IMR-90 (cell line): Measurements from ENCODE around the gene LTBP2. TPM values are rescaled to one million over a fixed set of nuclear protein-coding genes. Genes with fewer than 3 reads are reported as not detected.

ENCODE experiments used
- ATAC-seq: fragments of 200-7000 bp; cut with Tn5 transposase; 2 replicates; pipeline ENCODE4 v1.9.1; 2020; ENCODE audit warnings: low read depth, mild to moderate bottlenecking, moderate library complexity
- BruUV-seq: library from RNA; stranded (reverse); fragments of 400-500 nt; replicated peaks from 2 replicates; lab custom pipeline; 2021; lab: Mats Ljungman, UMichigan
- CTCF ChIA-PET: fragments of 300-600 bp; formaldehyde crosslinking; extraction: SDS; loops from one replicate; lab custom pipeline; 2021; ENCODE audit warnings: antibody characterized with exemption; lab: Yijun Ruan, JAX
- POLR2A ChIA-PET: fragments of 300-600 bp; sonication (Branson Sonifier 250); formaldehyde crosslinking; loops from one replicate; lab custom pipeline; 2022; ENCODE audit warnings: antibody characterized with exemption; ENCODE audit not compliant: unreplicated experiment; lab: Charles Lee
- DNase-seq: peaks from one replicate; pipeline ENCODE4 v3.0.0; 2013
- H2AFZ ChIP-seq: replicated peaks from 2 replicates; pipeline ENCODE3; 2013; ENCODE audit warnings: low read length, mild to moderate bottlenecking; ENCODE audit not compliant: poor library complexity
- H2AK5ac ChIP-seq: 2 replicates; pipeline ENCODE4 v1.6.1; 2013; ENCODE audit warnings: low read depth, low read length, inconsistent platforms
- H2AK9ac ChIP-seq: replicated peaks from 2 replicates; pipeline ENCODE3; 2013; ENCODE audit warnings: mild to moderate bottlenecking, low read depth, low read length, moderate library complexity; ENCODE audit not compliant: poor library complexity
- H2BK120ac ChIP-seq: 2 replicates; pipeline ENCODE4 v1.6.1; 2013; ENCODE audit warnings: low read depth, low read length, inconsistent platforms
- H2BK15ac ChIP-seq: 3 replicates; pipeline ENCODE4 v1.6.1; 2013; ENCODE audit warnings: low read depth, low read length, inconsistent platforms
- H2BK20ac ChIP-seq: 2 replicates; pipeline ENCODE4 v1.6.1; 2013; ENCODE audit warnings: low read depth, mild to moderate bottlenecking, inconsistent platforms, low read length, moderate library complexity
- H2BK5ac ChIP-seq: 2 replicates; pipeline ENCODE4 v1.6.1; 2013; ENCODE audit warnings: mild to moderate bottlenecking, low read depth, low read length, inconsistent platforms; ENCODE audit not compliant: poor library complexity, severe bottlenecking
- H3K14ac ChIP-seq: replicated peaks from 2 replicates; pipeline ENCODE4 v1.6.1; 2013; ENCODE audit warnings: low read depth, low read length, inconsistent platforms
- H3K18ac ChIP-seq: 2 replicates; pipeline ENCODE4 v1.6.1; 2013; ENCODE audit warnings: low read depth, low read length, control low read depth
- H3K23ac ChIP-seq: 2 replicates; pipeline ENCODE4 v1.6.1; 2013; ENCODE audit warnings: low read depth, low read length, inconsistent platforms
- H3K27ac ChIP-seq: 2 replicates; pipeline ENCODE4 v1.5.1; 2013; ENCODE audit warnings: mild to moderate bottlenecking, control low read depth, low read length; ENCODE audit not compliant: insufficient read depth
- H3K27me3 ChIP-seq: 2 replicates; pipeline ENCODE4 v1.6.1; 2013; ENCODE audit warnings: low read length; ENCODE audit not compliant: control insufficient read depth, insufficient read depth
- H3K36me3 ChIP-seq: 2 replicates; pipeline ENCODE4 v1.6.1; 2013; ENCODE audit warnings: low read length, mixed read lengths; ENCODE audit not compliant: control insufficient read depth, insufficient read depth
- H3K4ac ChIP-seq: 2 replicates; pipeline ENCODE4 v1.6.1; 2013; ENCODE audit warnings: low read depth, low read length, inconsistent platforms
- H3K4me1 ChIP-seq: 2 replicates; pipeline ENCODE4 v1.6.1; 2013; ENCODE audit warnings: low read length, mixed read lengths; ENCODE audit not compliant: control insufficient read depth, insufficient read depth
- H3K4me2 ChIP-seq: 2 replicates; pipeline ENCODE4 v1.6.1; 2013; ENCODE audit warnings: low read depth, mild to moderate bottlenecking, control low read depth, low read length, moderate library complexity
- H3K4me3 ChIP-seq: 2 replicates; pipeline ENCODE4 v1.5.1; 2013; ENCODE audit warnings: low read depth, mild to moderate bottlenecking, control low read depth, low read length, moderate library complexity; ENCODE audit not compliant: insufficient read depth
- H3K56ac ChIP-seq: 2 replicates; pipeline ENCODE4 v1.6.1; 2013; ENCODE audit warnings: low read length, inconsistent platforms; ENCODE audit not compliant: insufficient read depth; ENCODE audit errors: extremely low read depth
- H3K79me1 ChIP-seq, 2 experiments: 2 replicates each; pipeline ENCODE4 v1.6.1; 2013; ENCODE audit warnings: low read length in 2 of 2, inconsistent platforms in 1 of 2, low read depth in 1 of 2
- H3K9ac ChIP-seq: 2 replicates; pipeline ENCODE4 v1.6.1; 2013; ENCODE audit warnings: low read depth, low read length, control low read depth
- H3K9me1 ChIP-seq: 2 replicates; pipeline ENCODE4 v1.6.1; 2013; ENCODE audit warnings: low read length, inconsistent platforms; ENCODE audit not compliant: insufficient read depth
- H3K9me3 ChIP-seq: 2 replicates; pipeline ENCODE4 v1.6.1; 2013; ENCODE audit warnings: low read length; ENCODE audit not compliant: control insufficient read depth, insufficient read depth
- H4K20me1 ChIP-seq: 2 replicates; pipeline ENCODE4 v1.6.1; 2013; ENCODE audit warnings: low read length, inconsistent platforms; ENCODE audit not compliant: insufficient read depth
- H4K5ac ChIP-seq: 2 replicates; pipeline ENCODE4 v1.6.1; 2013; ENCODE audit warnings: mild to moderate bottlenecking, low read depth, low read length, control low read depth
- H4K8ac ChIP-seq, 2 experiments: 2 replicates each; pipeline ENCODE4 v1.6.1; 2013; ENCODE audit warnings: low read depth in 2 of 2, low read length in 2 of 2, control low read depth in 1 of 2, inconsistent platforms in 1 of 2
- H4K91ac ChIP-seq: 2 replicates; pipeline ENCODE4 v1.6.1; 2013; ENCODE audit warnings: low read depth, low read length, inconsistent platforms; ENCODE audit not compliant: insufficient read depth
- BHLHE40 ChIP-seq: fragments of 150-350 bp; IDR thresholded peaks from 2 replicates; pipeline ENCODE4 v1.6.1; 2016; ENCODE audit warnings: mild to moderate bottlenecking, low read depth, low read length
- CTCF ChIP-seq: conservative IDR thresholded peaks from 2 replicates; pipeline ENCODE4 v1.5.1; 2012; ENCODE audit warnings: mild to moderate bottlenecking, low read depth, low read length, improper control_type of control experiment
- MAFK ChIP-seq: IDR thresholded peaks from 2 replicates; pipeline ENCODE4 v1.6.1; 2012; ENCODE audit warnings: low read depth, low read length, improper control_type of control experiment
- MAZ ChIP-seq: IDR thresholded peaks from 2 replicates; pipeline ENCODE4 v1.6.1; 2012; ENCODE audit warnings: low read depth, mild to moderate bottlenecking, low read length, improper control_type of control experiment, moderate library complexity, borderline replicate concordance
- POLR2A ChIP-seq: IDR thresholded peaks from 2 replicates; pipeline ENCODE4 v1.6.1; 2012; ENCODE audit warnings: mild to moderate bottlenecking, low read depth, low read length
- RAD21 ChIP-seq: IDR thresholded peaks from 2 replicates; pipeline ENCODE4 v1.6.1; 2012; ENCODE audit warnings: low read length, improper control_type of control experiment
- RCOR1 ChIP-seq: IDR thresholded peaks from 2 replicates; pipeline ENCODE4 v1.6.1; 2012; ENCODE audit warnings: mild to moderate bottlenecking, low read length, improper control_type of control experiment; ENCODE audit not compliant: insufficient replicate concordance
- SMC3 ChIP-seq: fragments of 150-350 bp; IDR thresholded peaks from 2 replicates; pipeline ENCODE4 v1.6.1; 2016; ENCODE audit warnings: low read depth, mild to moderate bottlenecking, antibody characterized with exemption, low read length, moderate library complexity
- USF2 ChIP-seq: fragments of 150-350 bp; IDR thresholded peaks from 2 replicates; pipeline ENCODE4 v1.6.1; 2017; ENCODE audit warnings: mild to moderate bottlenecking, antibody characterized with exemption, low read length, low read depth
- WGBS, 2 experiments: methylation state at CpG; one replicate each; pipeline versions ENCODE4 v1.1.5 to v1.1.7; 2013; ENCODE audit warnings: missing lambda C conversion rate in 2 of 2; ENCODE audit not compliant: insufficient read length in 1 of 2; ENCODE audit errors: extremely low coverage in 2 of 2; 5-methylcytosine and 5-hydroxymethylcytosine counted together
- dilution Hi-C: fragments of 300-500 bp; cut with HindIII; formaldehyde crosslinking; loops from one replicate; pipeline ENCODE4 v1.14.3; 2018; ENCODE audit warnings: low sequenced_read_pairs; ENCODE audit not compliant: unreplicated experiment
- in situ Hi-C: fragments of 300-500 bp; cut with MboI; formaldehyde crosslinking; loops from 3 replicates; pipeline ENCODE4 v1.14.3; 2019; ENCODE audit warnings: low sequenced_read_pairs, inconsistent platforms, mixed read lengths
- intact Hi-C: fragments of 100-400 bp; cut with micrococcal nuclease; formaldehyde crosslinking; loops from 2 replicates; pipeline ENCODE4 v1.10.0; 2022
- polyA plus RNA-seq, 3 experiments: library from polyadenylated mRNA; depleted of rRNA; stranded (reverse); fragments of >200 nt; gene quantifications; 2 replicates each; pipeline ENCODE4 v1.2.3, GENCODE V29; 2012; ENCODE audit warnings: low replicate concordance in 1 of 3
- total RNA-seq: library from RNA; depleted of rRNA; stranded (reverse); fragments of >200 nt; gene quantifications from 2 replicates; pipeline ENCODE4 v1.2.3, GENCODE V29; 2012

The LTBP2 gene
- total and polyA plus RNA-seq, 2 of the 4 experiments (the other 2 are of a cell fraction): 23.8 to 79.3 TPM

GRCh38 chr14:74612350-74613021, 449 bp upstream of the LTBP2 start:
- Histone ChIP-seq H2BK20ac (no peak overlapping the region), H2AK5ac (0 out of 2 replicates have a peak overlapping the region, but pooled peaks have one; percentile 17), H3K14ac (peak overlapping the region; percentile 90; the same call in 1 of the 2 replicates), H3K4ac (peak overlapping the region; percentile 90), H3K4me1 (peaks cover 22% of the 10 kb centered on the region), H3K56ac (peak overlapping the region; percentile 51; the same call in 1 of the 2 replicates), H3K36me3 (no peaks in the 10 kb centered on the region), H4K91ac (peak overlapping the region; percentile 85), H3K9ac (peak overlapping the region; percentile 91), H4K20me1 (peaks cover 11% of the 10 kb centered on the region; the same call in 1 of the 2 replicates), H2AFZ (peak overlapping the region; percentile 92), H3K79me1 (peaks cover 0 to 54% of the 10 kb centered on the region in 2 experiments; a peak in 2 of 4 replicates), H3K9me3 (no peaks in the 10 kb centered on the region), H3K27me3 (no peaks in the 10 kb centered on the region), H2BK120ac (peak overlapping the region; percentile 85), H3K9me1 (peaks cover 29% of the 10 kb centered on the region), H4K5ac (peak overlapping the region; percentile 89), H3K18ac (peak overlapping the region; percentile 83), H4K8ac (peak overlapping the region; percentile 73 to 76; a peak in 3 of 4 replicates), H2AK9ac (peak overlapping the region; percentile 83), H3K27ac (peak overlapping the region; percentile 95), H2BK15ac (no peak overlapping the region; the same call in 2 of the 3 replicates), H3K4me3 (peak overlapping the region; percentile 87), H2BK5ac (peak overlapping the region; percentile 94), H3K4me2 (peak overlapping the region; percentile 83), H3K23ac (peak overlapping the region; percentile 53; the same call in 1 of the 2 replicates)
- ATAC-seq (peak; percentile 83), DNase-seq (peak; percentile 72)
- dilution Hi-C loops: no loop called here
- TF ChIP-seq RCOR1: no peak
- TF ChIP-seq RAD21: peak; percentile 55
- TF ChIP-seq BHLHE40: peak; percentile 22; the same call in 1 of the 2 replicates
- TF ChIP-seq SMC3: peak; percentile 68
- TF ChIP-seq POLR2A: no peak
- peak; percentile 82 for TF ChIP-seq CTCF
- peak; percentile 98 for TF ChIP-seq MAZ
- no peak for TF ChIP-seq MAFK
- no peak for TF ChIP-seq USF2
- intact Hi-C loops: no loop called here
- POLR2A ChIA-PET: interaction anchor here (0.5 to 2.7 kb wide), 4 partner anchors 39 to 121 kb away, joined by 3 to 9 read pairs (median 4); no protein-coding TSS in a partner anchor
- 3% methylated on average over 12 of the region's 69 CpGs; no CpG with 5 or more reads in 1 of the 2 experiments for WGBS, 2 experiments
- no TSS peak for BruUV-seq
- CTCF ChIA-PET: interaction anchor here (0.6 to 1.8 kb wide), 15 partner anchors 8 to 192 kb away, joined by 3 to 6 read pairs (median 3); no protein-coding TSS in a partner anchor
- in situ Hi-C loops: no loop called here
